Measurements from ENCODE around the gene CST3. TPM values are rescaled to one million over a fixed set of nuclear protein-coding genes. Genes with fewer than 3 reads are reported as not detected.

CST3 gene
- total RNA-seq, 2 experiments from 2014 or later: 0.72 to 1.2 TPM

DNA sequence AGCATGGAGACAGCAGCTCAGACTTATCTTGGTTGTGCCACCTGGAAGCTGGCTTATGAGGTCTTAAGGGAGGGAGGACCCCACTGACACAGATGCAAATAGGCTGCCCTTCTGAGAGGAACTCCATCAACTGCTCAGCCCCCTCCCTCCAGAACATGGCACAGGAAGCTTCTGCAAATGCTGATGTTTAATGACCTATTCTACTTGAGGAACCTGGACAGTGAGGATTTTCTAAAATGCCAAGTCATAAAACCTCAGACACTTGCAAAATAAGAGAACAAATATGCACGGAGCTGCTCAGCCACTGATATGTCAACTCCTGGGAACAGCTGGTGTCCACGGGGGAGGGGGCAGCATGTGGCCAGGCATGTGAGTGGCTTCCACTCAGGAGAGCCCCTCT lies 35.5 kb downstream of the CST3 start:
- intact Hi-C loops (cut with micrococcal nuclease): loop anchor here (10.0 kb wide), 1 partner anchor 237 kb away; the partner anchor contains the start of gene GZF1
- DNase-seq (no peak), ATAC-seq (no peak)
- Mint-ChIP-seq H3K36me3 (ENCODE audit: low read depth) (no peaks in the 10 kb centered on the region), H3K4me3 (no peak overlapping the region), H3K27ac (no peak overlapping the region), H3K9me3 (no peaks in the 10 kb centered on the region), H3K4me1 (ENCODE audit: low read depth) (peaks cover 4% of the 10 kb centered on the region), H3K27me3 (no peaks in the 10 kb centered on the region)
- TF ChIP-seq, protein P1, sequence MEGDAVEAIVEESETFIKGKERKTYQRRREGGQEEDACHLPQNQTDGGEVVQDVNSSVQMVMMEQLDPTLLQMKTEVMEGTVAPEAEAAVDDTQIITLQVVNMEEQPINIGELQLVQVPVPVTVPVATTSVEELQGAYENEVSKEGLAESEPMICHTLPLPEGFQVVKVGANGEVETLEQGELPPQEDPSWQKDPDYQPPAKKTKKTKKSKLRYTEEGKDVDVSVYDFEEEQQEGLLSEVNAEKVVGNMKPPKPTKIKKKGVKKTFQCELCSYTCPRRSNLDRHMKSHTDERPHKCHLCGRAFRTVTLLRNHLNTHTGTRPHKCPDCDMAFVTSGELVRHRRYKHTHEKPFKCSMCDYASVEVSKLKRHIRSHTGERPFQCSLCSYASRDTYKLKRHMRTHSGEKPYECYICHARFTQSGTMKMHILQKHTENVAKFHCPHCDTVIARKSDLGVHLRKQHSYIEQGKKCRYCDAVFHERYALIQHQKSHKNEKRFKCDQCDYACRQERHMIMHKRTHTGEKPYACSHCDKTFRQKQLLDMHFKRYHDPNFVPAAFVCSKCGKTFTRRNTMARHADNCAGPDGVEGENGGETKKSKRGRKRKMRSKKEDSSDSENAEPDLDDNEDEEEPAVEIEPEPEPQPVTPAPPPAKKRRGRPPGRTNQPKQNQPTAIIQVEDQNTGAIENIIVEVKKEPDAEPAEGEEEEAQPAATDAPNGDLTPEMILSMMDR (IDR thresholded peaks at IDR 0.05): no peak
- POLR2A ChIA-PET: no interaction called here
- CTCF ChIA-PET: interaction anchor here (18.2 kb wide), 1 partner anchor 159 kb away, joined by 176 read pairs; the partner anchor contains the start of gene CSTL1

DNA sequence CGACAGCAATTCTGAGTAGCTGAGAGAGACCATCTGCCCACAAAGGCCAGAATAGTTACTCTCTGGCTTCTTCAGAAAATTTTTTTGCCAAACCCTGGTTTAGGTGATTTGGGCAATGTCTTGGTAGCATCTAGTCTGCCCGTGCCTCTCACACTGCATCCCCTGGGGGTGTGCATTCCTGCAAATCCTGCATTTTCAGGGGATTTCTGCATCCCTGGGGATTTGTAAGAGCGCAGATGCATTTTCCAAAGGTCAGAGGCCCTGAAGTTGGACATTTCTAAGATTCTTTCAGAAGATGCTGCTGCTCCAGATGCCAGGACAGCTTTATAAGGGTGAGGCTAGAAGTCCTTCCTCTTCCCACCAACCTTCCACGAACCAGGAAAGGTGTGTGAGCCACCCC lies 36.0 kb downstream of the CST3 start:
- Mint-ChIP-seq H3K4me1 (ENCODE audit: low read depth) (peaks cover 2% of the 10 kb centered on the region), H3K9me3 (no peaks in the 10 kb centered on the region), H3K27ac (no peak overlapping the region), H3K27me3 (no peaks in the 10 kb centered on the region), H3K36me3 (ENCODE audit: low read depth) (no peaks in the 10 kb centered on the region), H3K4me3 (no peak overlapping the region)
- TF ChIP-seq, protein P1 (IDR thresholded peaks at IDR 0.05): no peak
- DNase-seq (no peak), ATAC-seq (no peak)
- POLR2A ChIA-PET: no interaction called here
- CTCF ChIA-PET: interaction anchor here (18.2 kb wide), 1 partner anchor 158 kb away, joined by 176 read pairs; the partner anchor contains the start of gene CSTL1
- intact Hi-C loops (cut with micrococcal nuclease): loop anchor here (10.0 kb wide), 1 partner anchor 237 kb away; the partner anchor contains the start of gene GZF1

DNA sequence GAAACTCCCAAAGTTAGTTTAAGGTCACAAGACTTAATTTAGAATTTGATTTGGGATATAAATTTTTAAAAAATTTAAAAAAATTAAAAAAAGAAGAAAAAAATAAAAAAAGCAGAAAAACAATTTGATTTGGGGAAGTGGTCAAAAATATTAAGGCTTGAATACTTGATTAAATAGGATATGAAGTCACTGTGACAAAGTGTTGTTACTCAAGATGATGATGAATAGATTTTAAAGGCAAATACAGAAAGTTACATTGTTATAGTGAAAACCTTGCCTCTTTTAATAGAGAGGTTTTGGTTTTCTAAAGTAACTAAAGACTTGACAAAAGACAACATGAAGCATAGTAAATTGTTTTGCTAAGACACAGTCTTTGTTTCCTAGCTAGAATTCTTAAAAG lies 39.3 kb downstream of the CST3 start:
- no peaks in the 10 kb centered on the region for H3K27me3 Mint-ChIP-seq
- TF ChIP-seq, protein P1 (IDR thresholded peaks at IDR 0.05): no peak
- CTCF ChIA-PET: interaction anchor here (1.7 to 18.2 kb wide), 2 partner anchors 8 to 155 kb away, joined by 8 to 176 read pairs; partner anchors contain the start of gene CSTL1
- intact Hi-C loops (cut with micrococcal nuclease): no loop called here
- no peak for ATAC-seq
- H3K36me3 Mint-ChIP-seq (ENCODE audit: low read depth): no peaks in the 10 kb centered on the region
- no peak for DNase-seq
- H3K9me3 Mint-ChIP-seq: no peaks in the 10 kb centered on the region
- POLR2A ChIA-PET: no interaction called here
- H3K4me3 Mint-ChIP-seq: no peak overlapping the region
- no peaks in the 10 kb centered on the region for H3K4me1 Mint-ChIP-seq (ENCODE audit: low read depth)
- no peak overlapping the region for H3K27ac Mint-ChIP-seq

DNA sequence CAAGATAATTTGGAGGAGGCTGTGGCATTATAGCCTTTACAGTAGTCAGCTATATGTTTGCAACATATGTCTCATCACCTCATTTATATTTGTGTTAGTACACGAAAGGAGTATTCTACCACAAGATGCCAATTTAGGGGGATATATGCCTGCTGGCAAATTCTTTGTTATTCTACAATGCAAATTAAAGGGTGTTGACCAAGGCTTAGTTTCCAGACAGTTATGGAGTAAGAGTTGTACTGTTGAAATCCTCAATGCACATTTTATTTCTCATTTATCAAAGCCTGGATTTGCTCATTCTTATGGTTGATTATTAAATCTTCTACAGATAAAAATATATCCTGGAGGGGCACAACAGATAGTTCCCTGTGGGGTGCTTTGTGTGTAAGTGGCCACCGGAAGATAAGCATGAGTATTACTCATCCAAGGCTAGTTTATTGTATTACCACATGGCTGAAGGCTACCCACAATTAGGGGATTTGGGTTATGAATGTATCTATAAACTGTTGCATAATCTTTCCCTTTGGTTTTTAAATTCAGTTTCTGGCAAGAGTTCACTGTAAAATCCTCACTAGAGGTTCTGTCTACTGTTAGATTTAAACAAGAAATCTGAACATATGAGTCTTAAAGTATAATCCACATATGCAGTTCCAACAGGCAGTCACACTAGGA lies 41.0 kb downstream of the CST3 start:
- CTCF ChIA-PET: interaction anchor here (1.7 to 18.2 kb wide), 2 partner anchors 10 to 153 kb away, joined by 8 to 176 read pairs; partner anchors contain the start of gene CSTL1
- H3K36me3 Mint-ChIP-seq (ENCODE audit: low read depth): no peaks in the 10 kb centered on the region
- no peaks in the 10 kb centered on the region for H3K4me1 Mint-ChIP-seq (ENCODE audit: low read depth)
- intact Hi-C loops (cut with micrococcal nuclease): no loop called here
- TF ChIP-seq, protein P1 (IDR thresholded peaks at IDR 0.05): no peak
- POLR2A ChIA-PET: no interaction called here
- H3K27me3 Mint-ChIP-seq: no peaks in the 10 kb centered on the region
- no peaks in the 10 kb centered on the region for H3K9me3 Mint-ChIP-seq
- H3K27ac Mint-ChIP-seq: no peak overlapping the region
- H3K4me3 Mint-ChIP-seq: no peak overlapping the region
- ATAC-seq: no peak
- no peak for DNase-seq

DNA sequence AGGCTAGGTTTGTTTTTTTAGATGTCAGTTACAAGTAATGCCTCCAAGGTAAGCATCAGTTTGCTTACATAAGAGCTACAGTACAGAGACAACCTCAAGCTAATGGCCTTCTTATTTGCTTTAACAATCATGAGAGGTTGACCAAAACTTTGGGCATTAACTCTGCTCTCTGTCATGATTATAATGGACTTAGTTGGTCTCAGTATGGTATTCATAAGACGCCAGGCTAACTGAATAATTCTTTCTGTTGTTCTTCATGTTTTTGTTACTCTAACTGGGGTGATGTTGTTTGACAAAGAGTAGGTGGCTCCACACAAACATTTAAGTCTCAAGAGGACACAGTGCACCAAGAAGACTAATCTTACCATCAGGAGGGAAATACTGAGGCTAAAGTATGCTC lies 41.8 kb downstream of the CST3 start:
- Mint-ChIP-seq H3K9me3 (no peaks in the 10 kb centered on the region), H3K27me3 (no peaks in the 10 kb centered on the region), H3K4me3 (no peak overlapping the region), H3K4me1 (ENCODE audit: low read depth) (no peaks in the 10 kb centered on the region), H3K36me3 (ENCODE audit: low read depth) (no peaks in the 10 kb centered on the region), H3K27ac (no peak overlapping the region)
- ATAC-seq (no peak), DNase-seq (no peak)
- TF ChIP-seq, protein P1 (IDR thresholded peaks at IDR 0.05): no peak
- ChIA-PET CTCF (no interaction called here), POLR2A (no interaction called here)
- intact Hi-C loops (cut with micrococcal nuclease): no loop called here
